Measurements from ENCODE around the gene JAZF1.

Gene JAZF1

DNA sequence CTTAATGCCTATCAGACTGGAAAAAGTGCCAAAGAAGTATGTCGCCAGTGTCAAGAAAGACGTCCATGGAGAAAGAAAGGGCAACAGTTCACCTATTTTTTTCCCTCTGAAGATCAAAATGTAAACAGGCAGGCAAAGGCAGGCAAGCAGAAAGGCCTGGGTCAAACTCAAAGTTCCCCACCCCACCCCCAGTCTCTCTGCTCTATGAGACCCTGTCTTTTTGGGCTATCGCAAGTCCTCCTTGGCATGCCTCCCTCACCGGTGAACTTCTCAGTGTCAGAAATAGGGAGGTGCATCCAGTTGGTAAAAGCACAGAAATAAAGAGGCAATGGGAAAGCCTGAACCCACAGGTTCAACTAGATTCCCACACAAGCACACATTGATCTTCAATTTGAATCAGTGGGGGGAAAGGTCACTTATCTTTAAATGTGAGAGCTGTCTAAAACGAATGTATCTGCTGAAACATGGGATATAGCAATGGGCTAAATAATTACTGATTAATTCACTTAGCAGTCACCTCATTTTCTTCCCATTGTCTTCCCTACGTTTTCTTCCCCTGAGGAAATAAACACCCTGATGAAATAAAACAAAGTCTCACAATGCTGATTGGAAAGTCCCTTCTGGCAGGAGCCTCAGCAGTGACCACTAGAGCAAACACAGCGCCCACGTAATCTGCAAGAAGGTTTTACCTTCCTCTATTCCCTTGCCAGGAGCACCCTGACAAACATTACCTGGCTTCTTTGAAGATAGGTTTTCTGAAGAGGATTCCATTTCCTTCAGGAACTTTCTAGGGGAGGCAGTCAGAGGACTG, 31.1 kb downstream of the JAZF1 start:
- peaks cover 32% of the 10 kb centered on the region for H3K4me1 ChIP-seq (ENCODE audit: low read length)

GRCh38 chr7:28145931-28146330, 34.7 kb downstream of the JAZF1 start:
- Histone ChIP-seq H3K4me2 (ENCODE audit: low read depth, low read length) (no peak overlapping the region), H3K79me2 (ENCODE audit: low read length) (no peaks in the 10 kb centered on the region), H3K4me1 (ENCODE audit: low read length) (peaks cover 4% of the 10 kb centered on the region; the same call in 1 of the 2 replicates), H3K9me3 (replicated peaks; ENCODE audit: insufficient read depth, low read length) (no peaks in the 10 kb centered on the region), H3K36me3 (replicated peaks; ENCODE audit: insufficient read depth, low read length) (no peaks in the 10 kb centered on the region), H3K4me3 (ENCODE audit: low read length) (no peak overlapping the region), H4K20me1 (ENCODE audit: insufficient read depth, low read length) (no peaks in the 10 kb centered on the region), H3K27me3 (replicated peaks; ENCODE audit: insufficient read depth, low read length) (no peaks in the 10 kb centered on the region), H3K27ac (ENCODE audit: low read length) (no peak overlapping the region), H2AFZ (ENCODE audit: low read length) (no peak overlapping the region), H3F3A (ENCODE audit: insufficient read depth, low read length) (no peaks in the 10 kb centered on the region), H3K9me2 (replicated peaks; ENCODE audit: insufficient read depth, low read length) (no peaks in the 10 kb centered on the region), H3K9ac (ENCODE audit: low read length) (no peak overlapping the region)
- TF ChIP-seq EZH2phosphoT487 (IDR thresholded peaks at IDR 0.05; ENCODE audit: low read length) (no peak), EZH2 (optimal IDR thresholded peaks at IDR 0.05; ENCODE audit: low read depth, low read length) (no peak)
- TF ChIP-seq, protein P1, sequence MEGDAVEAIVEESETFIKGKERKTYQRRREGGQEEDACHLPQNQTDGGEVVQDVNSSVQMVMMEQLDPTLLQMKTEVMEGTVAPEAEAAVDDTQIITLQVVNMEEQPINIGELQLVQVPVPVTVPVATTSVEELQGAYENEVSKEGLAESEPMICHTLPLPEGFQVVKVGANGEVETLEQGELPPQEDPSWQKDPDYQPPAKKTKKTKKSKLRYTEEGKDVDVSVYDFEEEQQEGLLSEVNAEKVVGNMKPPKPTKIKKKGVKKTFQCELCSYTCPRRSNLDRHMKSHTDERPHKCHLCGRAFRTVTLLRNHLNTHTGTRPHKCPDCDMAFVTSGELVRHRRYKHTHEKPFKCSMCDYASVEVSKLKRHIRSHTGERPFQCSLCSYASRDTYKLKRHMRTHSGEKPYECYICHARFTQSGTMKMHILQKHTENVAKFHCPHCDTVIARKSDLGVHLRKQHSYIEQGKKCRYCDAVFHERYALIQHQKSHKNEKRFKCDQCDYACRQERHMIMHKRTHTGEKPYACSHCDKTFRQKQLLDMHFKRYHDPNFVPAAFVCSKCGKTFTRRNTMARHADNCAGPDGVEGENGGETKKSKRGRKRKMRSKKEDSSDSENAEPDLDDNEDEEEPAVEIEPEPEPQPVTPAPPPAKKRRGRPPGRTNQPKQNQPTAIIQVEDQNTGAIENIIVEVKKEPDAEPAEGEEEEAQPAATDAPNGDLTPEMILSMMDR (IDR thresholded peaks at IDR 0.05; ENCODE audit: low read length): no peak
- no peak for DNase-seq

More for the DNA sequence above, 31.1 kb downstream of the JAZF1 start:
- Histone ChIP-seq H3K4me2 (ENCODE audit: low read depth, low read length) (no peak overlapping the region), H3K9me3 (replicated peaks; ENCODE audit: insufficient read depth, low read length) (no peaks in the 10 kb centered on the region), H3K27me3 (replicated peaks; ENCODE audit: insufficient read depth, low read length) (peaks cover 20% of the 10 kb centered on the region), H3K9ac (ENCODE audit: low read length) (no peak overlapping the region), H2AFZ (ENCODE audit: low read length) (no peak overlapping the region), H3K9me2 (replicated peaks; ENCODE audit: insufficient read depth, low read length) (no peaks in the 10 kb centered on the region), H3K27ac (ENCODE audit: low read length) (no peak overlapping the region), H3K36me3 (replicated peaks; ENCODE audit: insufficient read depth, low read length) (no peaks in the 10 kb centered on the region), H3K79me2 (ENCODE audit: low read length) (0 out of 2 replicates have a peak, but pooled peaks cover 2% of the 10 kb centered on the region), H3K4me3 (ENCODE audit: low read length) (no peak overlapping the region), H4K20me1 (ENCODE audit: insufficient read depth, low read length) (no peaks in the 10 kb centered on the region), H3F3A (ENCODE audit: insufficient read depth, low read length) (peaks cover 9% of the 10 kb centered on the region)
- DNase-seq: no peak
- TF ChIP-seq EZH2phosphoT487 (IDR thresholded peaks at IDR 0.05; ENCODE audit: low read length): no peak
- TF ChIP-seq, protein P1 (IDR thresholded peaks at IDR 0.05; ENCODE audit: low read length): no peak
- no peak for TF ChIP-seq EZH2 (optimal IDR thresholded peaks at IDR 0.05; ENCODE audit: low read depth, low read length)

- Histone ChIP-seq H3K4me3 (ENCODE audit: low read length) (no peak overlapping the region), H3K27ac (ENCODE audit: low read length) (no peak overlapping the region), H3K36me3 (replicated peaks; ENCODE audit: insufficient read depth, low read length) (no peaks in the 10 kb centered on the region), H3K27me3 (replicated peaks; ENCODE audit: insufficient read depth, low read length) (no peaks in the 10 kb centered on the region), H3K4me1 (ENCODE audit: low read length) (peaks cover 4% of the 10 kb centered on the region; the same call in 1 of the 2 replicates), H2AFZ (ENCODE audit: low read length) (no peak overlapping the region), H3F3A (ENCODE audit: insufficient read depth, low read length) (no peaks in the 10 kb centered on the region), H3K79me2 (ENCODE audit: low read length) (no peaks in the 10 kb centered on the region), H3K9me2 (replicated peaks; ENCODE audit: insufficient read depth, low read length) (no peaks in the 10 kb centered on the region), H3K9me3 (replicated peaks; ENCODE audit: insufficient read depth, low read length) (no peaks in the 10 kb centered on the region), H4K20me1 (ENCODE audit: insufficient read depth, low read length) (no peaks in the 10 kb centered on the region), H3K9ac (ENCODE audit: low read length) (no peak overlapping the region), H3K4me2 (ENCODE audit: low read depth, low read length) (no peak overlapping the region)
- TF ChIP-seq EZH2 (optimal IDR thresholded peaks at IDR 0.05; ENCODE audit: low read depth, low read length): no peak
- TF ChIP-seq, protein P1 (IDR thresholded peaks at IDR 0.05; ENCODE audit: low read length): no peak
- no peak for TF ChIP-seq EZH2phosphoT487 (IDR thresholded peaks at IDR 0.05; ENCODE audit: low read length)
- DNase-seq: no peak
Observed at GRCh38 chr7:28145090-28145626, 35.4 kb downstream of the JAZF1 start.

All from MM.1S (cell line).